HG03095 (cell line): Measurements from ENCODE around the gene FILIP1L.
"Not testable (repeated sequence)": the region's sequence is repeated elsewhere in the genome, so short reads cannot be mapped to it uniquely, and the experiment has no call there.

Experiments used
- ATAC-seq: cut with Tn5 transposase; IDR thresholded peaks from one replicate; pipeline ENCODE4 v1.9.1; 2021; ENCODE audit warnings: moderate library complexity; ENCODE audit not compliant: unreplicated experiment

FILIP1L gene

GRCh38 chr3:99852851-99853250 is 261.4 kb downstream of the FILIP1L start:
- no peak for ATAC-seq

- no peak for ATAC-seq
Measured at GRCh38 chr3:99851955-99852354, 262.3 kb downstream of the FILIP1L start.

- no peak for ATAC-seq
Measured at GRCh38 chr3:99850608-99851007, 263.7 kb downstream of the FILIP1L start.

GRCh38 chr3:99848433-99848832 is 265.9 kb downstream of the FILIP1L start:
- no peak for ATAC-seq

- ATAC-seq, result no peak
Measured at GRCh38 chr3:99846477-99847160, 267.7 kb downstream of the FILIP1L start.

GRCh38 chr3:99845999-99846398 is 268.3 kb downstream of the FILIP1L start:
- ATAC-seq, result no peak

- no peak for ATAC-seq
Measured at GRCh38 chr3:99845331-99845730, 269.0 kb downstream of the FILIP1L start.

GRCh38 chr3:99843590-99844258 is 270.6 kb downstream of the FILIP1L start:
- ATAC-seq, result no peak

GRCh38 chr3:99842826-99843589 is 271.3 kb downstream of the FILIP1L start:
- peak; percentile 71 for ATAC-seq

GRCh38 chr3:99841949-99842348 is 272.4 kb downstream of the FILIP1L start:
- ATAC-seq, result not testable (repeated sequence)

- no peak for ATAC-seq
Measured at GRCh38 chr3:99839613-99840012, 274.7 kb downstream of the FILIP1L start.

- ATAC-seq, result no peak
Measured at GRCh38 chr3:99838755-99839154, 275.5 kb downstream of the FILIP1L start.

GRCh38 chr3:99837715-99838114 is 276.6 kb downstream of the FILIP1L start:
- no peak for ATAC-seq

- no peak for ATAC-seq
Measured at GRCh38 chr3:99836681-99837080, 277.6 kb downstream of the FILIP1L start.

- no peak for ATAC-seq
Measured at GRCh38 chr3:99834211-99834957, 279.9 kb downstream of the FILIP1L start.

GRCh38 chr3:99833617-99834205 is 280.6 kb downstream of the FILIP1L start:
- no peak for ATAC-seq

- no peak for ATAC-seq
Measured at GRCh38 chr3:99829844-99830243, 284.5 kb downstream of the FILIP1L start.

GRCh38 chr3:99825004-99825640 is 289.2 kb downstream of the FILIP1L start:
- no peak for ATAC-seq

- ATAC-seq, result no peak
Measured at GRCh38 chr3:99823723-99824711, 290.3 kb downstream of the FILIP1L start.
